ENCODE data around the gene PLCG2.

Gene PLCG2

DNA sequence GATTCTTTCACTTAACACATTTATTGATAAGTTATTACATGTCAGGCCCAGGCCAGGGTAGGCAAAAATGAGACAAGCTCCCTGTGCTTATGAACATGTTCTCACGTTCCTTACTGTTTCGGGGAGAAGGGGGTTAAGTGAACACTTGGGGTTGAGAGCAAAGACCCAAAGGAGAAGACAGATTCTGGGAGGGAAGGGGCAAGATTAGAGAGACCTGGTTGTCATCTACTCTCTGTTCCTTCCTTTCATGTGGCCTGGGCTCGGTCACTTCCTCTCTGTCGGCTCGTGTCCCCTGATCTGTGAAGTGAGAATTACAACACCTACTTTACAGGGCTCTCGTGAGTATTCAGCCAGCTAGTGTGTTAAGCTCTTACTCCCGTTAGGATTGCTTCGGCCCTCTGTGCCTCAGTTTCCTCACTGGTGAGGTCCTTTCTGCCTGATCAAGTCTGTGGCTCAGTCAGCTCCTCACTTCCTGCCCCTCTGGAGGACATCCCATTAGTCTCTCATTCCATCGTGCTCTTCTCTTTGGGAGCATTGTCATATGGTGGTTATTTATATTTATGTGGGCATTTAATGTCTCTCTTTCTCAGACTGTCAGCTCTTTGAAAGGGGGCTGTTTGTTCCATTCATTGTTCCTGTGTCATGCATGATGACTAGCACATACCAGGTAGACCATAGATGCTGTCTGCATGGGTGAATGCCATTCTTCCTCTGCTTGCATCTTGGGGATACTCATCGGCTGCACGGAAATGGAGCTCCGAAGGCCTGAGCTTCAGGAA lies 38.9 kb downstream of the PLCG2 start:
- no peaks in the 10 kb centered on the region for H3K4me1 ChIP-seq (ENCODE audit: insufficient read depth, low read length)
- no peak overlapping the region for H3K9ac ChIP-seq (ENCODE audit: low read depth, low read length)
- no peaks in the 10 kb centered on the region for H3K79me2 ChIP-seq (ENCODE audit: insufficient read depth, low read length)
- H3K27me3 ChIP-seq (ENCODE audit: insufficient read depth, low read length, poor library complexity) = peaks cover 4% of the 10 kb centered on the region
- H4K20me1 ChIP-seq (ENCODE audit: insufficient read depth, low read length) = no peaks in the 10 kb centered on the region
- H3K27ac ChIP-seq (ENCODE audit: low read length) = no peak overlapping the region
- H3K4me3 ChIP-seq (ENCODE audit: low read depth in 1 of 2, low read length in 2 of 2) = no peak overlapping the region
- H2AFZ ChIP-seq (ENCODE audit: low read depth, low read length) = no peak overlapping the region
- no peak for TF ChIP-seq EZH2 (IDR thresholded peaks at IDR 0.05; ENCODE audit: borderline replicate concordance, low read depth, low read length, severe bottlenecking)
- TF ChIP-seq, protein P1, sequence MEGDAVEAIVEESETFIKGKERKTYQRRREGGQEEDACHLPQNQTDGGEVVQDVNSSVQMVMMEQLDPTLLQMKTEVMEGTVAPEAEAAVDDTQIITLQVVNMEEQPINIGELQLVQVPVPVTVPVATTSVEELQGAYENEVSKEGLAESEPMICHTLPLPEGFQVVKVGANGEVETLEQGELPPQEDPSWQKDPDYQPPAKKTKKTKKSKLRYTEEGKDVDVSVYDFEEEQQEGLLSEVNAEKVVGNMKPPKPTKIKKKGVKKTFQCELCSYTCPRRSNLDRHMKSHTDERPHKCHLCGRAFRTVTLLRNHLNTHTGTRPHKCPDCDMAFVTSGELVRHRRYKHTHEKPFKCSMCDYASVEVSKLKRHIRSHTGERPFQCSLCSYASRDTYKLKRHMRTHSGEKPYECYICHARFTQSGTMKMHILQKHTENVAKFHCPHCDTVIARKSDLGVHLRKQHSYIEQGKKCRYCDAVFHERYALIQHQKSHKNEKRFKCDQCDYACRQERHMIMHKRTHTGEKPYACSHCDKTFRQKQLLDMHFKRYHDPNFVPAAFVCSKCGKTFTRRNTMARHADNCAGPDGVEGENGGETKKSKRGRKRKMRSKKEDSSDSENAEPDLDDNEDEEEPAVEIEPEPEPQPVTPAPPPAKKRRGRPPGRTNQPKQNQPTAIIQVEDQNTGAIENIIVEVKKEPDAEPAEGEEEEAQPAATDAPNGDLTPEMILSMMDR (IDR thresholded peaks at IDR 0.05; ENCODE audit: borderline replicate concordance, extremely low read depth, low read length, poor library complexity, severe bottlenecking) = no peak
- DNase-seq (no peak), ATAC-seq (ENCODE audit: insufficient read depth, low read depth) (no peak)
- no peaks in the 10 kb centered on the region for H3K36me3 ChIP-seq (ENCODE audit: insufficient read depth, low read length)
- no peaks in the 10 kb centered on the region for H3K9me3 ChIP-seq (ENCODE audit: insufficient read depth, low read length, severe bottlenecking)
- H3K4me2 ChIP-seq (ENCODE audit: insufficient read depth, low read length) = no peak overlapping the region

DNA sequence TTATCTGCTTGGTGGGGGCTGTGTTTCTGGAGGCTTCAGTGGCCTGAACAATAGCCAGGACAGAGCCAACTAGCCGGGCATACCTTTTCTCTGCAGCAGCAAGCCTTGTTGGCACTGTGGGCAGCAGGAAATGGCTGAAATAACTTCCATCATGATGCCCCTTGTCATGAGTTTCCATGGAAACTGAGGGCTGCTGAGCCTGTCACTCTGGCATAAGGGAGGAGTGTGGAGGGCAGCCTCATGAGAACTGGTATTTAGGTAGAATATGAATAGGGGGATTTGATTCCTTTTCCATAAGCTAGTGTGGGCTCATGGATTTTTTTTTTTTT lies 39.4 kb downstream of the PLCG2 start:
- no peak for DNase-seq
- no peaks in the 10 kb centered on the region for H3K9me3 ChIP-seq (ENCODE audit: insufficient read depth, low read length, severe bottlenecking)
- no peaks in the 10 kb centered on the region for H4K20me1 ChIP-seq (ENCODE audit: insufficient read depth, low read length)
- H3K4me3 ChIP-seq (ENCODE audit: low read depth in 1 of 2, low read length in 2 of 2) = no peak overlapping the region
- H3K36me3 ChIP-seq (ENCODE audit: insufficient read depth, low read length) = no peaks in the 10 kb centered on the region
- H2AFZ ChIP-seq (ENCODE audit: low read depth, low read length) = no peak overlapping the region
- no peak overlapping the region for H3K27ac ChIP-seq (ENCODE audit: low read length)
- no peaks in the 10 kb centered on the region for H3K4me1 ChIP-seq (ENCODE audit: insufficient read depth, low read length)
- H3K79me2 ChIP-seq (ENCODE audit: insufficient read depth, low read length) = no peaks in the 10 kb centered on the region
- H3K9ac ChIP-seq (ENCODE audit: low read depth, low read length) = no peak overlapping the region
- no peak for ATAC-seq (ENCODE audit: insufficient read depth, low read depth)
- TF ChIP-seq EZH2 (IDR thresholded peaks at IDR 0.05; ENCODE audit: borderline replicate concordance, low read depth, low read length, severe bottlenecking) = no peak
- TF ChIP-seq, protein P1 (IDR thresholded peaks at IDR 0.05; ENCODE audit: borderline replicate concordance, extremely low read depth, low read length, poor library complexity, severe bottlenecking) = no peak
- H3K27me3 ChIP-seq (ENCODE audit: insufficient read depth, low read length, poor library complexity) = peaks cover 6% of the 10 kb centered on the region
- H3K4me2 ChIP-seq (ENCODE audit: insufficient read depth, low read length) = no peak overlapping the region

DNA sequence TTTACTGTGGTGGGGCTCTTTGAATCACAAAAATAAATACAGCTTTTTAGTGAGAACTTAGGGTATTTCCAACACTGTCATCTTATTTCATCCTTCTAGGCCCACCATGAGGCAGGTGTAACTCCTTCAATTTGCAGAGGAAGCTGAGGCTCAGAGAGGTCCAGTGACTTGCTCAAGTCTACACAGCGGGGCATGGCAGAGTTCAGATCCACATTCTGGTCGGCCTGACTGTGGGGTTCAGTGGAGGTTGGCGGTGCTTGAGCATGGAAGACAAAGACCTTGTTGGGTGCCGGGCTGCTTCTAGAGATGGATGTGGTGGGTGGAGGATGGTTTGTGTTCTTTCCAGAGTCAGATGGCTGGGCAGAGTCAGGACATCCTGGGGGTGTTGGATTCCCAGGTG lies 39.8 kb downstream of the PLCG2 start:
- Histone ChIP-seq H3K9ac (ENCODE audit: low read depth, low read length) (no peak overlapping the region), H4K20me1 (ENCODE audit: insufficient read depth, low read length) (no peaks in the 10 kb centered on the region), H3K79me2 (ENCODE audit: insufficient read depth, low read length) (no peaks in the 10 kb centered on the region), H3K4me2 (ENCODE audit: insufficient read depth, low read length) (no peak overlapping the region), H3K27me3 (ENCODE audit: insufficient read depth, low read length, poor library complexity) (peaks cover 6% of the 10 kb centered on the region), H3K4me1 (ENCODE audit: insufficient read depth, low read length) (no peaks in the 10 kb centered on the region), H3K27ac (ENCODE audit: low read length) (no peak overlapping the region), H3K9me3 (ENCODE audit: insufficient read depth, low read length, severe bottlenecking) (no peaks in the 10 kb centered on the region), H3K4me3 (ENCODE audit: low read depth in 1 of 2, low read length in 2 of 2) (no peak overlapping the region), H3K36me3 (ENCODE audit: insufficient read depth, low read length) (no peaks in the 10 kb centered on the region), H2AFZ (ENCODE audit: low read depth, low read length) (no peak overlapping the region)
- no peak for ATAC-seq (ENCODE audit: insufficient read depth, low read depth)
- TF ChIP-seq, protein P1 (IDR thresholded peaks at IDR 0.05; ENCODE audit: borderline replicate concordance, extremely low read depth, low read length, poor library complexity, severe bottlenecking) = no peak
- TF ChIP-seq EZH2 (IDR thresholded peaks at IDR 0.05; ENCODE audit: borderline replicate concordance, low read depth, low read length, severe bottlenecking) = no peak
- DNase-seq = no peak

All from DND-41 (cell line).